Activated T-cell treated with anti-CD3 and anti-CD28 coated beads for 1 hour (primary cell): Measurements from ENCODE around the gene IL4I1.

Experiments
- DNase-seq: peaks from one replicate; pipeline ENCODE4 v3.0.0-alpha.2; 2020; ENCODE audit warnings: low read depth

IL4I1 gene

GRCh38 chr19:49877879-49878743 is 18.6 kb downstream of the IL4I1 start:
- DNase-seq: peak; percentile 98

- peak; percentile 95 for DNase-seq
These were observed 19.4 kb downstream of the IL4I1 start, which contains the start of the genes AKT1S1 and TBC1D17 for GRCh38 chr19:49877020-49877878. Gene AKT1S1 (minus strand): TSS chr19:49877355. CDS start chr19:49873295, 4,060 bp downstream. Gene TBC1D17 (plus strand): TSS chr19:49877702. CDS start chr19:49877724, 22 bp downstream.

DNA sequence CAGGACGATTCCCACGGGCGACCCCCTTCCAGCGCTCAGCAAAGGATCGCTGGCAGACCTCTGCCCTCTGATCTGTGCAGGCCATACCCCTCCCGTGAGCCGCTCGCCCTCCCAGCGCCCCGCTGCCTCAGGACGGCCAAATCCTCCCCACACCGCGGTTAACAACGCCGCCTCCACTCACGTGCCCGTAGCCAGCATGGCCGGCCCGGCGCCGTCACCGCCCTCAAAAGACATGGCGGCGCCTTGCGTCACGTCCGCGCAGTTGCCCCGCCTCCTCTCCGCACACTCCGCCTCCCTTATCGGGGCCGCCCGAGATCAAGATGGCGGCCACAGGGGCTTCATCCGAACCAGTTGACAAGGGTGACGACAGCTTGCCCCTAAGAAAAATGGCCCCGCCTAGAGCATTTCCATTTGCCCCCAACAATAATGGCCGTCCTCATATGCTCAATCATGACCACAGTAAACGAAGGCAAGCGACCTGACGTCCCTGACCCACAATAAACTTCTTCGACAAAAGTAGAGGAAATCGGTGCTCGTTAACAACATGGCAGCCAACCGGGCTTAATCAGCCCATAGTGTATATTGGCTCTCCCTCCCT is 20.2 kb downstream of the IL4I1 start:
- peak; percentile 96 for DNase-seq

DNA sequence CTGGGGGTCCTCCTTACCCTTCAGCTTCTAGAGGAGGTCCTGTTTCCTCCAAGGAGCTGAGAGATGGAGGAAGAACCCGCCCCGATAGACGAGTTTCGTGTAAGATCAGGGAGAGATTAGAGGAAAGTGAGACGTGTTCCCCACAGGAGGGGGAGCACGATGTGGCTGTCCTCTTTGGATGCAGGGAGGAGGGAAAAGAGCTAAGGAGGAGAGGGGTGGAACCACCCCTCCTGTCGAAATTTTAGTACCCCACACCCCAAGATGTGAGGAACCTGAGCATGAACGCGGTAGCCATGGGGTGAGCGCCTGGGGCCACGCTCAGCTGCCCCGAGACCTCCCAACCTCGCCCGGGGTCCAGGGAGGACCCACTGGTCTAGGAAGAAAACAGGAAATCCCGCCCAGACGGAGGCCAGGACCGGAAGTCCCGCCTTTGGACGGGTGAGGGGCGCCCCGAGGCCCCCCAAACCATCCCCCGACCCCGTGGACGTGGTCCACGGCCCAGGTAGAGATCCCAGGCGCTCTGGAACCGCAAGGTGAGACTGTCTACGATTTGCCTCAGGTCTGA is 20.7 kb downstream of the IL4I1 start:
- peak; percentile 42 for DNase-seq

GRCh38 chr19:49875177-49875576 is 21.5 kb downstream of the IL4I1 start:
- DNase-seq: no peak

DNA sequence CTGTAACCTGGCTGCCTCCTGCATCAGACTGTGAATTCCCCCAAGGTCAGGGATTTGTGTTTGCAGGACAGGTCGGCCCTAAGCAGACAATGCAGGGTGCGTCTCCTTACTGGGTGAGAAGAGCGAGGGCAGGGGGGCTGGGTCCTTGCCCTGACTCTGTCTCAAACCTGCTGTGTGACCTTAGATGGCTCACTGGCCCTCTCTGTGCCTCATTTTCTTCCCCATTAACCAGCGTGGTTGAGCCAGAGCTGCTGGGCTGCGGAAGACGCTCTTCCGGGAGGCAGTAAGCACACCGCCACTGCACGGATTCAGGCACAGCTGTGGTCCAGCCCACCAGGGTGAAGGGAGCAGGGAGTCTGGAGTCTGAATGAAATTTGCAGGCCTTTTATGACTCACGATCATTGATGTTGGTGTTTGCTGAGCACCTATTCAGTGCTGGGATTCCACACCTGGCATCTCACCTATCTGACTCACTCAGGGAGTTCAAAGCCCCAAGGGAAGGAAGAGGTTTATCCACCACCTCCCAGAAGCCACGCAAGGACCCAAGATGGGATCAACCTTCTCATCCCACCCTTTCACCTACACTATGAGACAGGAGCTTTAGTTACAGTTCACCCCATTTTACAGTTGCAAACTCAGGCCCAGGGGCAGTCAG is 22.1 kb downstream of the IL4I1 start:
- DNase-seq: no peak

- DNase-seq: no peak
These were observed 22.9 kb downstream of the IL4I1 start for GRCh38 chr19:49873834-49874233.

DNA sequence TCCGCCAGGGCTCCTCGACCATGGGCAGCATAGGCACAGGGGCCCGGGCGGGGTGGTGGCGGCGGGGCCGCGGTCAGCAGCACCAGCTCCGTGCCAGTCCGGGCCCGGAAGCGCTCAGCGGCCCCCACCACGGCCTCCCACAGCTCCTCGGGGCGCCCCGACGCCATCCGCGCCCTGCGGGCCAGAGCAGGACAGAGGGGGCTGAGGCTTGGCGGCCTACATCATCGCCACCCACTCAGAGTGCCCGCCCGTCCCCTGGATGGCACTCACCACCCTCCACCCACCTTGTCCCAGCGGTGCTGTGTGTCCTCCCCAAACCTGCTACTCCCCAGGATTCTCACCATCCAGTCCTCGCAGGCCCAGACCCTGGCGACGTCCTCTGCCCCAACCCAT is 23.6 kb downstream of the IL4I1 start:
- no peak for DNase-seq

- no peak for DNase-seq
These were observed 24.2 kb downstream of the IL4I1 start for GRCh38 chr19:49872245-49873128.

DNA sequence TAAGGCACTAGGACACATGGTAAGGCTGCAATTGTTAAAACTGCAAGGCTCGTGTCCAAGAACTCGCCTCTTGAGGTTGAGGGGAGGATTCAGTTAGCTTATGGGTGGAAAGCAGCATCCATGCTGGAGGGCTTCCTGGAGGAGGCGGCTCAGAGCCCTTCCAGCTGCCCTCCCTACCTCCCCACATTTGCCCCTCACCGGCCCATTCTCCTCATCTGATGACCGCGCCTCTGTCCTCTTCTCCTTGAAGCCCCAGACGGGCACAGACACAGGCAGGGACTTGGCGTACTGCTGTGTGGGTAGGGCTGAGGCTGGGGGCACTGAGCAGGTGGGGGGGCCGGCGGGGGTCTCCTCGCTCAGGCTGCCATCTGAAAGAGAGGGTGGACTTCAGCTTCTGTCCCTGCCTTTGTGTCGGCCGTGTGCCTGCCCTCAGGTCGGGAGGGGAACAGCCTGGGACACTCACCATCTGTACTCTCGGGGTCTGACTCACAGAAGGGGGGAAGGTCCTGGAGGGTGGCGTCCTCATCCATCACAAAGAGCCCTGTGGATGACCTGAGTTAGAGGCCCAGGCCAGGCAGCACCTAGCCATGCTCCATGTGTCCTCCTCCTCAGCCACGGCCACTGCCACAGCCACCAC is 25.2 kb downstream of the IL4I1 start:
- no peak for DNase-seq

GRCh38 chr19:49870309-49870901 is 26.3 kb downstream of the IL4I1 start:
- no peak for DNase-seq

DNA sequence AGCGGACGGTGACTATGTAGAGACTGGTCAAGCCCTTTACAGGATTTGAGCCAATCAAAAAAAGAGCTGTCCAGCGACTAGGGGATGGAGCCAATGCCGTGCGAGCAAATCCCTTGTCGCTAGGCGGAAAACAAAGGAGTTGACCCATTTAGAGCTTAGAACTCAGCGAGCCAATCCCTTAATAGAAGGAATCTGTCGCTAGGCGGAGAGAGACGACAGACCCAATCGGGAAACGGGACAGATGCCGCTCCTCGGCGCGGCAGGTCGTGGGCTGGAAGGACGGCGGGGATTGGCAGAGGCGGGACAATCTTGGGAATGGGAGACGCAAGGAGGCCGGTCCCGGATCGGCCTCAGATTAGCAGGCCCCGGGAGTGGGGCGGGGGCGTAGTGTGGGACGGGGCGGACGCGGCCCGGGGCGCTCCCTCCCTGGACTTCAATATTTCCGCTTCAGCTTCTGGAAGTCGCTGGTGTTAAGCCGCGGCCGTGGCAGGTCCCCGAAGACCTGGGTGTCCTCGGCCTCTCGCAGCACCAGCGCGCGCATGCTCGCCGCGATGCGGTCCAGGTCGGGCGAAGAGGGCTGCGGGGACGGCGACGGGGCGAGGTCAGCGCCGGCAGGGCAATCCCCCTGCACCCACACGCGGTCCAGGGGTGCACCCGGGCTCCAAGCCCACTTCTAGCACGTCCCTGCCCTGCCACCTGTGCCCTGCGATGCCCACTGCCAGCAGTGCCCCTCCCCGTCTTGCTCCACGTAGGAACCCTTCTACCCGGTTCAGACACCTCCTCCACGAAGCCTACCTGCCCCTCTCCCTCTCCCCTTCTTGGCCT is 27.0 kb downstream of the IL4I1 start:
- peak; percentile 81 for DNase-seq

- no peak for DNase-seq
These were observed 27.6 kb downstream of the IL4I1 start for GRCh38 chr19:49869009-49869483.

GRCh38 chr19:49866933-49867782 is 29.5 kb downstream of the IL4I1 start, which contains the start of gene PNKP:
Gene PNKP (minus strand): TSS chr19:49867576. CDS start chr19:49867204, 372 bp downstream.
- DNase-seq: peak; percentile 86

GRCh38 chr19:49864890-49865289 is 31.8 kb downstream of the IL4I1 start:
- DNase-seq: no peak

- no peak for DNase-seq
These were observed 32.8 kb downstream of the IL4I1 start for GRCh38 chr19:49863935-49864320.

GRCh38 chr19:49863254-49863934 is 33.3 kb downstream of the IL4I1 start:
- DNase-seq: no peak
